HG03575 (cell line): ENCODE results near the gene RAB13.
"Not testable (repeated sequence)": the region's sequence is repeated elsewhere in the genome, so short reads cannot be mapped to it uniquely, and the experiment has no call there.

Experiments
- ATAC-seq: cut with Tn5 transposase; IDR thresholded peaks from one replicate; pipeline ENCODE4 v1.9.1; 2021; ENCODE audit not compliant: unreplicated experiment, insufficient number of reproducible peaks, low FRiP score; ENCODE audit errors: extremely low read depth

The RAB13 gene

DNA sequence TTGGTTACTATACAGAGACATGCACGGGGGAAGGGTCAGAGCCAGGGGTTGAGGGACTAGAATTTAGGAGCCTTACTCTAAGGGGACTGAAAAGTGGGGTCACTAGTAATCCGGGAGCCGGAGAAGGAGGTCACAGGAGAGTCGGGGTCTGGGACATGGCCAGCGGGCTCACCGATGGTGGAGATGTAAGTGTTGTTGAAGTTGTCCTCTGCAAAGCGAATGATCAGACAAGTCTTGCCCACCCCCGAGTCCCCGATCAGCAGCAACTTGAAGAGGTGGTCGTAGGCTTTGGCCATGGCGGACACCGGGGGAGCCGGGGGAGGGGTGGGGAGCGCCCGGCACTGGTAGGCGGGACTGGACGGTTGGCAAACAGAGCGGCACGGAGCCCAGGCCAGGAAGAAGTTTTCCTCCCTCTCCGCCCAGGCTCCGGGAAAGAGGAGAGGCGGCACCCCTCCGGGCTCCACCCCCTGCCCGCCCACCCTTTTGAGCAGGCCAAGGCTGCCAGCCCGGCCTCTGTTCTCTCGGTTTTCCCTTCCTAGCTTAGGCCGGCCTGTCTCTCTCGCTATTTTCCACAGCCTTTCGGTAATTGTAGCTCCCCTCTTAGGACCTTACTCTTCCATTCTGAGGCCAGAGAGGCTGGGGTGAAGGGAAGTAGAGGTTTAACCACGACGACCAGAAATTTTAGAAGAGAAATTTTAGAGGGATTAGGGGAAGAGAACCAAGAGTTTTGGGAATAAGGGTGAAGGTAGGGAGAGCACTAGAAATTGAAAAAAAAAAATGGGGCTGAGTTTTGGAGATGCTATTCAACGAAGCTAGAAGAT, at the start of gene RAB13:
Gene RAB13, minus strand, starts transcription at position 399 of the 821 bp plus-strand sequence. Its CDS starts 103 bp downstream, at position 296.
- no peak for ATAC-seq

DNA sequence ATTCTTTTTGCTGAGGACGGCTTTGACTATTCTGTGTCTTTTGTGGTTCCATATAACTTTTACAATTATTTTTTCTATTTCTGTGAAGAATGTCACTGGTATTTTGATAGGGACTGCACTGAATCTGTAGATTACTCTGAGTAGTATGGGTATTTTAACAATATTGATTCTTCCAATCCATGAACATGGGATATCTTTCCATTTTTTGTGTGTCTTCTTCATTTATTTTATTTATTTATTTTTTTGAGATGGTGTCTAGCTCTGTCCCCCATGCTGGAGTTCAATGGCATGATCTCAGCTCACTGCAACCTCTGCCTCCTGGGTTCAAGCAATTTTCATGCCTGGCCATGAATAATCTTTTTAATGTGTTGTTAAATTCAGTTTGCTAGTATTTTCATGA, 47.6 kb upstream of the RAB13 start:
- ATAC-seq, result not testable (repeated sequence)

DNA sequence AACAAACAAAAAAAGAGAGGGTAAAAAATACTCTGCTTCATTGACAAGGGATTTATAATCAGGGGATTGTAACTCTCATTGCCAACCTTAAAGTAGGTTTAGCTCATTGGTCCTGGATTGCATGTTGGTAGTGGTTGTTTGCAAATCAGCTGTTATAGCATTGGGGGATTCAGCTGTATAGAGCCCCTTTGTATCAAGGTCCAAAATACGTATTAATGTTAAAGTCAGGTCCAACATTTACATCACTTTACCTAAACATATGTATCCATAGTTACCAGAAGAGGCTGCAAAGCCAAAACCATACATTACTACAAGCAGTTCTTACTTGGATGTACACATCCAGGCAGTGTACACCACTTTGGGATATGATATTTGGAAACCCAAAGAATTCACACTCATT, 33.8 kb upstream of the RAB13 start:
- no peak for ATAC-seq

GRCh38 chr1:154019269-154019668, 33.1 kb upstream of the RAB13 start:
- ATAC-seq, result no peak

GRCh38 chr1:154014154-154014907, 28.2 kb upstream of the RAB13 start:
- no peak for ATAC-seq

GRCh38 chr1:154012543-154012942, 26.4 kb upstream of the RAB13 start:
- ATAC-seq, result not testable (repeated sequence)

DNA sequence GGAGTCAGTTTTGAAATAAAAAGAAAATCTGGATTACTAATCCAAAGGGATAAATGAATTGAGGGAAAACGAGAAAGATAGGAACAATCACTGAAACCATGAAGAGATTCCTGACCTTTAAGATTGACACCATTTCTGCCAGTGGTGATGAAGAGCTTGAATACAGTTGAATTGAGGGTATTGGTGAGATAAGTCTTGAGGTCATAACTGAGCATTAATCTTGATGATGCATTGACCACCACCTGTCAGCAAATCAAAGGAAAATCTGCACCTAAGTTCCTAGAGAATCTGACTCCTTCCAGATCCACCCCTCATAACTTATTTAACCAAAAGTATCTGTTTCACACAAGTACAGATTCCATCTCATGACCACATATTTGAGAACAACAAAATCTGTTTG, 26.0 kb upstream of the RAB13 start:
- ATAC-seq, result no peak

DNA sequence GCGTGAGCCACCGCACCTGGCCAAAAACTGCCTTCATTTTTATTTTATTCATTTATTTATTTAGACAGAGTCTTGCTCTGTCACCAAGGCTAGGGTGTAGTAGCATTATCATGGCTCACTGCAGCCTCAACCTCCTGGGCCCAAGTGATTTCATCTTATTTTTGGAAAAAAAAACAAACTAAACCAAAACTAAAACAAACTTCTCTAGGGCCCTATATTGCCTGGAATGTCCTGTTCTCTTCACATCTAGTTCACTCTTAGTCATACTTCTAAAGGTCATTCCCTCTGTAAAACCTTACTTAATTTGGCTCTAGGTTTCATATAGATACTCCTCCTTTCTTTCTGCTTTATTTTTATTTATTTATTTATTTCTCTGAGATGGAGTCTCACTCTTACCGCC, 20.0 kb upstream of the RAB13 start:
- ATAC-seq, result no peak

- ATAC-seq, result no peak
These were observed 14.3 kb upstream of the RAB13 start for GRCh38 chr1:154000420-154000819.

GRCh38 chr1:153996882-153997281, 10.7 kb upstream of the RAB13 start:
- not testable (repeated sequence) for ATAC-seq

GRCh38 chr1:153995640-153996039, 9.5 kb upstream of the RAB13 start:
- ATAC-seq, result no peak

- ATAC-seq, result no peak
These were observed 9.1 kb upstream of the RAB13 start for GRCh38 chr1:153995202-153995601.

DNA sequence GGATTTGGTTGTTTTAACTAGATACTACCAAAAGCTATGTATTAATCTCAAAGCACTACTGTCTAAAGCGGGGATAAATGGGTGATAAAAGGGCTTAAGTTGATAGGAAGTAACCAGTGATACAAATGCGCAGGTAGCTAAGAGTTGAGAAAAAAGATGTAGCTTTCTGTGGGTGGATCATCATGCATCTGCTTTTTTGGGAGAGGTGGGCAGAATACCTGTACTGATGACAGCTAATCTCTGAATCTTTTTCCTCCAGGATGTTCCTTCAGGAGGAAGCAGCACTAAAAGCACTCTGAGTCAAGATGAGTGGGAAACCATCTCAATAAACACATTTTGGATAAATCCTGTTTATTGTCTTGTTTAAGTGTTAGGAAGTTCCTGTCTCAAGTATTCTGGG, 5.7 kb upstream of the RAB13 start:
- ATAC-seq, result no peak

DNA sequence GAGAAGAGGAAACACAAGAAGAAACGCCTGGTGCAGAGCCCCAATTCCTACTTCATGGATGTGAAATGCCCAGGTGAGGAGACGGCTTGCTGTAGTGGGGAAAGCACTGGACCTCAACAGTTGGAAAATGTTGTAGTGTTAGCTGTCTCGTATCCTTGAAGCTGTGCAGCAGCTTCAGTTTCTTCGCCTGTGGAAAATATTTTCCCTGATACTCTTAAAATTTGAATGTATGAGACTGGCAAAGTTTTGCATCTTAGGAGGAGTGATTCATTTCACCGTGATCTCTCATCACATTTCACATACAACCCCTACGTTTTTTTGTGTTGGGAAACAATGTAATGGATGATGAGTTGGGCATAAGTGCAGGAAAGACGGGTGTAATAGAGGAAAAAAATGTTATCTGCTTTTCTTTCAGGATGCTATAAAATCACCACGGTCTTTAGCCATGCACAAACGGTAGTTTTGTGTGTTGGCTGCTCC, 5.1 kb upstream of the RAB13 start:
- no peak for ATAC-seq

DNA sequence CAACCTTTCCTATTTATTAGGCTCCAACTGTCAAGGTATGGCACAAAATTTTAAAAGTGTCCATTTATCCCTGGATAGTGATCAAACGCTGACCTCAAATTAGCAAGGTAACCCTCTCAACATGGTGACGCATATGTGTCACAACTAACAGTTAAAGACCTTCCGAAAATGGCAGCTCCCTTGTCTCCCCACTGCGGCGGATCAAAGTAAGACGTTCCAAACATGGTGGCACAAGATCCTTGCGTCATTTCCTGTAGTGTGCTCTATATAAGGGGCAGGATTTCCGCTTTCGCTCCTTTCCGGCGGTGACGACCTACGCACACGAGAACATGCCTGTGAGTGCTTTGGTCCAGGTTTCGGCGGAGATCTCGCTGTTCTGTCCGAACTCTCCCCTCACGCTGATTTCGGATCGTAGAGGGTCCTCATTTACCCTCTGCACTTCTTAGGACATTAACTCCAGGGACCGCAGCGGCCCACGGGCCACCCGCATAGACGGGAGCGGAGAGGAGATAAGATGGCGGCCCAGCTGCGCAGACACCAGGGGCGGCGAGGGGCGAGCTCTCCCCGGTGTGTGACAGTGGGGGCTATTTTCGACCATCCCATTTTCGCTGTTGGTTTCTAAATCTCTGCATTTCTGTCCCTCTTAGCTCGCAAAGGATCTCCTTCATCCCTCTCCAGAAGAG, 4.5 kb upstream of the RAB13 start, which contains the start of gene RPS27:
Gene RPS27, plus strand, starts transcription at position 295 of the 683 bp plus-strand sequence. Its CDS starts 35 bp downstream, at position 330.
- ATAC-seq, result peak; percentile 43

DNA sequence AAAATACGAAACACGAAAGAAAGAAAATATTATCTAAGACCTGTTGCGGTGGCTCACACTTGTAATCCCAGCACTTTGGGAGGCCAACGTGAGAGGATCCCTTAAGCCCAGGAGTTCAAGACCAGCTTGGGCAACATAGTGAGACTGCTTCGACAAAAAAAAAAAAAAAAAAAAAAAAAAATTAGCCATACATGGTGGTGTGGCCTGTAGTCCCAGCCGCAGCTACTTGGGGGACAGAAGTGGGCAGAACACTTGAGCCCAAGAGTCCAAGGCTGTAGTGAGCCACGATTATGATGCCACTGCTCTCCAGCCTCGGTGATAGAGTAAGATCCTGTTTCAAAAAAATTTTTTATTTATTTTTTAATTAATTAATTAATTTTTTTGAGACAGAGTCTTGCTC, 1.5 kb upstream of the RAB13 start:
- no peak for ATAC-seq

GRCh38 chr1:153985341-153985912, 712 bp downstream of the RAB13 start:
- no peak for ATAC-seq

- no peak for ATAC-seq
These were observed 1.8 kb downstream of the RAB13 start for GRCh38 chr1:153984123-153984894.
